Breast epithelium (tissue), 4 donors: Measurements from ENCODE around the gene CPN2. TPM values are rescaled to one million over a fixed set of nuclear protein-coding genes. Genes with fewer than 3 reads are reported as not detected.

Experiments
- DNase-seq, 2 donors: peaks; one replicate each; pipeline ENCODE4 v3.0.0-alpha.2; 2019; ENCODE audit warnings: low spot score in 2 of 2
- H3K27ac ChIP-seq, 2 donors: fragments of 200-600 bp; sonication (generic) in 1 of 2; one replicate each; pipeline ENCODE4 v1.5.1; 2016 to 2019; ENCODE audit warnings: mild to moderate bottlenecking in 1 of 2
- H3K27me3 ChIP-seq, 2 donors: fragments of 200-600 bp; sonication (generic) in 1 of 2; one replicate each; pipeline versions ENCODE4 v1.5.1 to v1.6.0; 2017 to 2019; ENCODE audit warnings: control low read depth in 1 of 2, mild to moderate bottlenecking in 1 of 2
- H3K36me3 ChIP-seq: fragments of 200-600 bp; one replicate; pipeline ENCODE4 v1.5.1; 2019
- H3K4me1 ChIP-seq, 2 donors: fragments of 200-600 bp; sonication (generic); one replicate each; pipeline ENCODE4 v1.5.1; 2016 to 2019; ENCODE audit warnings: control low read depth in 1 of 2
- H3K4me3 ChIP-seq, 3 donors: fragments of 200-600 bp; sonication (generic); 1 replicate in 2 of 3; 2 replicates in 1 of 3; pipeline ENCODE4 v1.5.1; 2016 to 2019; ENCODE audit warnings: mild to moderate bottlenecking in 3 of 3, moderate library complexity in 2 of 3
- H3K9me3 ChIP-seq, 2 donors: fragments of 200-600 bp; sonication (generic) in 1 of 2; one replicate each; pipeline ENCODE4 v1.5.1; 2016 to 2019; ENCODE audit warnings: control low read depth in 1 of 2
- CTCF ChIP-seq, 3 donors: fragments of 450-650 bp; IDR thresholded peaks; one replicate each; pipeline ENCODE4 v1.5.1; 2016 to 2017; ENCODE audit warnings: antibody characterized with exemption in 3 of 3, mild to moderate bottlenecking in 3 of 3, moderate library complexity in 3 of 3
- POLR2A ChIP-seq: fragments of 450-650 bp; IDR thresholded peaks from one replicate; pipeline ENCODE4 v1.6.1; 2016; ENCODE audit warnings: antibody characterized with exemption, mild to moderate bottlenecking, moderate library complexity
- POLR2AphosphoS5 ChIP-seq, 3 donors: sonication (generic); formaldehyde crosslinking; IDR thresholded peaks; one replicate each; pipeline ENCODE4 v1.6.1; 2017; ENCODE audit warnings: antibody characterized with exemption in 3 of 3
- intact Hi-C: fragments of 100-400 bp; cut with DNase I; formaldehyde crosslinking; loops from one replicate; pipeline ENCODE4 v1.15.1; 2023; ENCODE audit warnings: low total_unique reads
- total RNA-seq, 3 donors: library from RNA; depleted of rRNA; stranded (reverse); fragments of >200 nt; gene quantifications; one replicate each; pipeline ENCODE4 v1.1.0, GENCODE V29; 2016

Gene CPN2
- total RNA-seq, 3 donors from 2014 or later = 0.16 TPM; not detected in 2

- DNase-seq = no peak
- no peaks in the 10 kb centered on the region for H3K4me1 ChIP-seq
- H3K27me3 ChIP-seq = no peaks in the 10 kb centered on the region
- H3K36me3 ChIP-seq = no peaks in the 10 kb centered on the region
- intact Hi-C loops = loop anchor here (10.0 kb wide), 1 partner anchor 1249 kb away; no protein-coding TSS in a partner anchor
- no peak overlapping the region for H3K27ac ChIP-seq
- H3K9me3 ChIP-seq = no peaks in the 10 kb centered on the region
- TF ChIP-seq POLR2AphosphoS5 (IDR thresholded peaks at IDR 0.05) (no peak), POLR2A (no peak), CTCF (IDR thresholded peaks at IDR 0.05) (no peak)
- no peak overlapping the region for H3K4me3 ChIP-seq
Observed at GRCh38 chr3:194325424-194326153, 25.5 kb downstream of the CPN2 start.

- intact Hi-C loops = loop anchor here (10.0 kb wide), 1 partner anchor 1250 kb away; no protein-coding TSS in a partner anchor
- H3K27ac ChIP-seq = no peak overlapping the region
- H3K4me1 ChIP-seq = no peaks in the 10 kb centered on the region
- H3K36me3 ChIP-seq = no peaks in the 10 kb centered on the region
- no peak for DNase-seq
- no peak overlapping the region for H3K4me3 ChIP-seq
- no peak for TF ChIP-seq POLR2AphosphoS5 (IDR thresholded peaks at IDR 0.05)
- no peak for TF ChIP-seq POLR2A
- TF ChIP-seq CTCF (IDR thresholded peaks at IDR 0.05) = no peak
- no peaks in the 10 kb centered on the region for H3K9me3 ChIP-seq
- H3K27me3 ChIP-seq = no peaks in the 10 kb centered on the region
Observed at GRCh38 chr3:194324823-194325327, 26.3 kb downstream of the CPN2 start.

- Histone ChIP-seq H3K27me3 (no peaks in the 10 kb centered on the region), H3K9me3 (peaks cover 3 to 5% of the 10 kb centered on the region in 2 donors), H3K27ac (peak overlapping the region in 1 of 2 donors; percentile 43), H3K36me3 (no peaks in the 10 kb centered on the region), H3K4me1 (no peaks in the 10 kb centered on the region), H3K4me3 (peak overlapping the region; percentile 20 to 64 (median 27))
- intact Hi-C loops = loop anchor here (10.0 kb wide), 1 partner anchor 1251 kb away; no protein-coding TSS in a partner anchor
- peak; percentile 30 to 78 for DNase-seq
- TF ChIP-seq POLR2A = no peak
- TF ChIP-seq CTCF (IDR thresholded peaks at IDR 0.05) = no peak
- TF ChIP-seq POLR2AphosphoS5 (IDR thresholded peaks at IDR 0.05) = peak in 1 of 3 donors; percentile 85
Observed at GRCh38 chr3:194323785-194324735, 27.1 kb downstream of the CPN2 start.

- intact Hi-C loops = loop anchor here (10.0 kb wide), 1 partner anchor 1252 kb away; no protein-coding TSS in a partner anchor
- no peaks in the 10 kb centered on the region for H3K4me1 ChIP-seq
Observed at GRCh38 chr3:194322678-194323211, 28.4 kb downstream of the CPN2 start.

More at GRCh38 chr3:194322678-194323211, 28.4 kb downstream of the CPN2 start:
- Histone ChIP-seq H3K4me3 (no peak overlapping the region), H3K27ac (no peak overlapping the region), H3K36me3 (no peaks in the 10 kb centered on the region), H3K9me3 (peaks cover 8 to 13% of the 10 kb centered on the region in 2 donors), H3K27me3 (no peaks in the 10 kb centered on the region)
- TF ChIP-seq POLR2A (no peak), POLR2AphosphoS5 (IDR thresholded peaks at IDR 0.05) (no peak), CTCF (IDR thresholded peaks at IDR 0.05) (no peak)
- no peak for DNase-seq
